ENCODE results near the gene BAIAP2L1. TPM values are rescaled to one million over a fixed set of nuclear protein-coding genes. Genes with fewer than 3 reads are reported as not detected.

Gene BAIAP2L1
- total and polyA plus RNA-seq, 7 donors: 0.80 to 3.0 (median 1.2) TPM

DNA sequence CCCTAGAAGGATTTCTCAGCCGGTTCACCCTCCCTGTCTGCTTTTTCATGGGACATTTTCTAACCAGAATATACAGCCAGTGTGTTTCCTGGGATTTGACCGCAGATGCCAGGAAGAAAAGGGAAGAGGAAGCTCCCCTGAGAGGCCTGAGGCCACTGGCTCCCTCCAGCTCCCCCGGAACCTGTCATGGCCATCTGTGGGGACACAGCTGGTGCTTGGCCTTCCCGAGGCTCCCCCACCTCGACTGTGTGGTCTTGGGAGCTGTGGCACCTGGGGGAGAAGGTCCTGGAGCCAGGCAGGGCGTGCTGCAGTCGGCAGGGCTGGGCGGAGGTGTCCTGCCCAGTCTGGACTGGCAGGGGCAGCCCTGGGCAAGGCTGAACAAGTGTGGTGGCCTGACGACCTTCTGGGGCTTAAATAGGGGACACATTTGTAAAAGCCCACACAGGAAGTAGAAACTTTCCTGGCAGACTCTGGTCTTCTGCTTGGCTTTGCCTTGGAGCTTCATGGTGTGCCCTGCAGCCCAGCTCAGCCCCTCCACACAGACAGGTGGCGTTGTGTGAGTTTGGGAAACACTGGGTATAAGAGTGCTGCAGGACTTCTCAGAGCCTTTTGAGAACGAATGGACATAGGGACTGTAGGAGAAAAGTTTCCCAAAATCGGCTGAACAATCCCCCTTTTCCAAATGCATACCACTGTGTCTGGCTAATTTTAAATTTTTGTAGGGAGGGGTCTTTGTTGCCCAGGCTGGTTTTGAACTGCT, 112.6 kb downstream of the BAIAP2L1 start:
- H3K36me3 ChIP-seq (ENCODE audit: insufficient read depth in 1 of 2, low read depth in 1 of 2): peaks cover 0 to 35% of the 10 kb centered on the region in 2 donors
- ATAC-seq (no peak), DNase-seq (no peak)
- intact Hi-C loops (cut with DNase I): loop anchor here in 1 of 2 donors (10.0 kb wide), 1 partner anchor 117 kb away; the partner anchor contains the start of gene BAIAP2L1
- WGBS, 3 donors: 51 to 65% (median 55%) methylated on average over 12 of the region's 12 CpGs
- H3K4me1 ChIP-seq: peaks cover 56% of the 10 kb centered on the region
- TF ChIP-seq, protein P1, sequence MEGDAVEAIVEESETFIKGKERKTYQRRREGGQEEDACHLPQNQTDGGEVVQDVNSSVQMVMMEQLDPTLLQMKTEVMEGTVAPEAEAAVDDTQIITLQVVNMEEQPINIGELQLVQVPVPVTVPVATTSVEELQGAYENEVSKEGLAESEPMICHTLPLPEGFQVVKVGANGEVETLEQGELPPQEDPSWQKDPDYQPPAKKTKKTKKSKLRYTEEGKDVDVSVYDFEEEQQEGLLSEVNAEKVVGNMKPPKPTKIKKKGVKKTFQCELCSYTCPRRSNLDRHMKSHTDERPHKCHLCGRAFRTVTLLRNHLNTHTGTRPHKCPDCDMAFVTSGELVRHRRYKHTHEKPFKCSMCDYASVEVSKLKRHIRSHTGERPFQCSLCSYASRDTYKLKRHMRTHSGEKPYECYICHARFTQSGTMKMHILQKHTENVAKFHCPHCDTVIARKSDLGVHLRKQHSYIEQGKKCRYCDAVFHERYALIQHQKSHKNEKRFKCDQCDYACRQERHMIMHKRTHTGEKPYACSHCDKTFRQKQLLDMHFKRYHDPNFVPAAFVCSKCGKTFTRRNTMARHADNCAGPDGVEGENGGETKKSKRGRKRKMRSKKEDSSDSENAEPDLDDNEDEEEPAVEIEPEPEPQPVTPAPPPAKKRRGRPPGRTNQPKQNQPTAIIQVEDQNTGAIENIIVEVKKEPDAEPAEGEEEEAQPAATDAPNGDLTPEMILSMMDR (IDR thresholded peaks at IDR 0.05): no peak
- no peak overlapping the region for H3K4me3 ChIP-seq
- H3K27ac ChIP-seq: peak overlapping the region; percentile 99
- no peaks in the 10 kb centered on the region for H3K9me3 ChIP-seq
- no peaks in the 10 kb centered on the region for H3K27me3 ChIP-seq (ENCODE audit: insufficient read depth in 3 of 3, low read length in 2 of 3)

DNA sequence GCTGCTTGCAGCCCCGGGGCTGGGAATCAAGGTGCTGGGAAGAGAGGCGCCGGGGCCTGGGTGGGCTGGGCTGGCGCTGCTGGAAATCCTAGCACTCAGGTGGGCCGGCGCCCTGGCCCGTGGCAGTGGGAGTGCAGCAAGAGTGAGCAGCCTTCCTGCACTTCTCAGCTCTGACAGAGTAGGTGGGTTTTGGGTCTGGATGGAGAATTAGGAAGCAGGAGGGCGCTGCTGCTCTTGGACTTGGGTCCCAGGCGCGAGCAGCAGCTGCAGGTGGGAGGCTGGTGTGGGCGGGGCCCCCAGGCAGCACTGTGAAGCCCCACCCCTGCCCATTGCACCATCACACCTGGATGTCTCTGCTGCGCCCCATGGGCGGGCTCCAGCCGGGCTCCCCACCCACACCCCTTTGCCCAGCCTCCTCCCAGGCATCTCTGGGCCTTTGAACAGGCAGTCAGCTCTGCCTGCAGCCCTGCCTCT, 113.4 kb downstream of the BAIAP2L1 start:
- WGBS, 3 donors: 77 to 83% (median 78%) methylated on average over 13 to 14 of the region's 14 CpGs
- ATAC-seq (no peak), DNase-seq (no peak)
- H3K9me3 ChIP-seq: no peaks in the 10 kb centered on the region
- no peaks in the 10 kb centered on the region for H3K27me3 ChIP-seq (ENCODE audit: insufficient read depth in 3 of 3, low read length in 2 of 3)
- H3K27ac ChIP-seq: peak overlapping the region; percentile 99
- peaks cover 61% of the 10 kb centered on the region for H3K4me1 ChIP-seq
- intact Hi-C loops (cut with DNase I): loop anchor here in 1 of 2 donors (10.0 kb wide), 1 partner anchor 117 kb away; the partner anchor contains the start of gene BAIAP2L1
- peaks cover 0 to 27% of the 10 kb centered on the region in 2 donors for H3K36me3 ChIP-seq (ENCODE audit: insufficient read depth in 1 of 2, low read depth in 1 of 2)
- H3K4me3 ChIP-seq: peak overlapping the region; percentile 90
- TF ChIP-seq, protein P1 (IDR thresholded peaks at IDR 0.05): no peak

DNA sequence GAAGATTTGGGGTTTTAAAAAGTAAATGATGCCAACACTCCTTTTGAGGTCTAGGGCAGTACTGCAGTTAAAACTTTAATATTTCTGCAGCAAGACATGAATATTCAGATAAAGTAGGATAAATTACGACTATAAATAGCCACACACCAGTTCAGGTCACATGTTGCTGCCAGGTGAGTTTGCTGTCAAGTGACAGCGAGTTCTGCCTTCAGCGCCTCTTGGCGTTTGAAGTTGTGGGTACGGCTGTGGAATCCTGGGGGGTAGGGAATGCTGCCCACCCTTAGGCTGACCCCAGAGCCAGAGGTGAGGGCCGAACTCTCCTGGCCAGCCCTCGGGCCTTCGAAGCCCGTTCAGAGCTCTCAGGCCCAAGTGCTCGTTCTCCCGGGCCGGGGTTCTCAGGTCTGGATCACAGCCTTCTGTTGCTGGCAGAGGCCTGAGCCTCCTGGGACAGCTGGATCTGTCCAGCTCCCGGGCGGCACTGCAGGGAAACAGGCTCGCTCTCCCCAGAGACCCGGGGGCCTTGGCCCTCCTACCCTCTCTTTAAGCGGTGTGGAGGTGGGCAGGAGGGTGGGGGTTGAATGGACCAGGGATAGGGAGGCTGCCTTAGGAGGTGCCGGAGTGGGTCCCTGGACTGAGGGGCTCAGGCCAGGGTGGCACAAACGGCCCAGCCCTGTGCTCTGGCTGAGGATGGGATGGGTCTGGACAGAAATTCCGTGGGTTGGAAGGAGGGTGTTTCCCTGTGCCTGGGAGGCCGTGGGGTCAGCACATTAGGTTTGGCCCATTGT, 114.0 kb downstream of the BAIAP2L1 start:
- Histone ChIP-seq H3K27ac (peak overlapping the region; percentile 99), H3K27me3 (ENCODE audit: insufficient read depth in 3 of 3, low read length in 2 of 3) (no peaks in the 10 kb centered on the region), H3K9me3 (no peaks in the 10 kb centered on the region), H3K4me1 (peaks cover 62% of the 10 kb centered on the region), H3K4me3 (peak overlapping the region; percentile 90), H3K36me3 (ENCODE audit: insufficient read depth in 1 of 2, low read depth in 1 of 2) (peaks cover 0 to 21% of the 10 kb centered on the region in 2 donors)
- intact Hi-C loops (cut with DNase I): loop anchor here in 1 of 2 donors (10.0 kb wide), 1 partner anchor 118 kb away; the partner anchor contains the start of gene BAIAP2L1
- DNase-seq (peak; percentile 33 to 68), ATAC-seq (peak; percentile 8 to 25 (median 14))
- TF ChIP-seq, protein P1 (IDR thresholded peaks at IDR 0.05): peak; percentile 8
- 33 to 47% (median 34%) methylated on average over 21 of the region's 21 CpGs for WGBS, 3 donors

DNA sequence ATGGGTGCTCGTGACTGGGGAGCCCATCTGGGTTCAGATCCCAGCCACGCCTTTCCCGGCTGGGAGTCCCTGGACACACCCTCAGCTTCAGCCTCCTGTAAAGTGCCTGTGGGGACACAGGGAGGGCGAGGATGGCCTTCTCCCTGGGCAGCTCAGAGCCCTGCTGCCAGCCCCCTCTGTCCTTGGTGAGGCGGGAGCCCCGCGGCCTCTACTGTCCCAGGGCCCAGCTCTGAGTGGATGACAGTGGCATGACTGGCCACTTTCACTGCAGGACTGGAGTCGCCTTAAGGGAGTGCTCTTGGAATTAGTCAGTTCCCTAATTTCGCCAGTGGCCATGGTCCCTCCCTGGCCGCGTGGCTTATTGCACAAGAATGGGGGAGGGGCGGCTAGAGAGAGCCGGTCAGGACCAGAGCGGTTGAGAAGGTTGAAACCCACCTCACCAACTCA, 114.8 kb downstream of the BAIAP2L1 start:
- intact Hi-C loops (cut with DNase I): loop anchor here in 1 of 2 donors (10.0 kb wide), 1 partner anchor 119 kb away; the partner anchor contains the start of gene BAIAP2L1

More for the DNA sequence above, 114.8 kb downstream of the BAIAP2L1 start:
- ATAC-seq (peak; percentile 62 to 70 (median 66)), DNase-seq (peak; percentile 88 to 93)
- peak overlapping the region; percentile 99 for H3K27ac ChIP-seq
- peak overlapping the region; percentile 90 for H3K4me3 ChIP-seq
- no peaks in the 10 kb centered on the region for H3K27me3 ChIP-seq (ENCODE audit: insufficient read depth in 3 of 3, low read length in 2 of 3)
- 39 to 56% (median 50%) methylated on average over 13 to 14 of the region's 14 CpGs for WGBS, 3 donors
- TF ChIP-seq, protein P1 (IDR thresholded peaks at IDR 0.05): no peak
- H3K36me3 ChIP-seq (ENCODE audit: insufficient read depth in 1 of 2, low read depth in 1 of 2): peaks cover 0 to 13% of the 10 kb centered on the region in 2 donors
- H3K4me1 ChIP-seq: peaks cover 62% of the 10 kb centered on the region
- H3K9me3 ChIP-seq: no peaks in the 10 kb centered on the region

All from psoas muscle (tissue), 8 donors.